Right ventricle myocardium superior (tissue), 1 donor: ENCODE data around the gene SLC25A31. TPM values are rescaled to one million over a fixed set of nuclear protein-coding genes. Genes with fewer than 3 reads are reported as not detected.
A peak's percentile ranks its signal among the peaks of the same experiment; 100 is the strongest.

ENCODE experiments used
- ATAC-seq: fragments of 200-7000 bp; cut with Tn5 transposase; one replicate; pipeline ENCODE4 v1.9.1; 2020; ENCODE audit warnings: mild to moderate bottlenecking; ENCODE audit not compliant: poor library complexity
- DNase-seq: peaks from one replicate; pipeline ENCODE4 v3.0.0-alpha.2; 2020
- intact Hi-C: fragments of 100-400 bp; cut with DNase I; formaldehyde crosslinking; loops from one replicate; pipeline ENCODE4 v1.11.2; 2022
- long read RNA-seq: library from polyadenylated mRNA; unstranded; transcript quantifications from one replicate; pipeline ENCODE4 v2.0.0, GENCODE V29; 2021
- total RNA-seq: library from RNA; stranded (reverse); fragmentation: NEBNext Ultra II Directional; extraction: Animal tissue kit (Norgen Biotek cat#: 25700); gene quantifications from one replicate; pipeline ENCODE4 v1.2.1, GENCODE V29; 2021
- donor health status: DM: no; HTN: yes; CAD: no; lungs with severe emphysema.

The SLC25A31 gene
- total RNA-seq, result not detected
- long read RNA-seq, result 0 reads

DNA sequence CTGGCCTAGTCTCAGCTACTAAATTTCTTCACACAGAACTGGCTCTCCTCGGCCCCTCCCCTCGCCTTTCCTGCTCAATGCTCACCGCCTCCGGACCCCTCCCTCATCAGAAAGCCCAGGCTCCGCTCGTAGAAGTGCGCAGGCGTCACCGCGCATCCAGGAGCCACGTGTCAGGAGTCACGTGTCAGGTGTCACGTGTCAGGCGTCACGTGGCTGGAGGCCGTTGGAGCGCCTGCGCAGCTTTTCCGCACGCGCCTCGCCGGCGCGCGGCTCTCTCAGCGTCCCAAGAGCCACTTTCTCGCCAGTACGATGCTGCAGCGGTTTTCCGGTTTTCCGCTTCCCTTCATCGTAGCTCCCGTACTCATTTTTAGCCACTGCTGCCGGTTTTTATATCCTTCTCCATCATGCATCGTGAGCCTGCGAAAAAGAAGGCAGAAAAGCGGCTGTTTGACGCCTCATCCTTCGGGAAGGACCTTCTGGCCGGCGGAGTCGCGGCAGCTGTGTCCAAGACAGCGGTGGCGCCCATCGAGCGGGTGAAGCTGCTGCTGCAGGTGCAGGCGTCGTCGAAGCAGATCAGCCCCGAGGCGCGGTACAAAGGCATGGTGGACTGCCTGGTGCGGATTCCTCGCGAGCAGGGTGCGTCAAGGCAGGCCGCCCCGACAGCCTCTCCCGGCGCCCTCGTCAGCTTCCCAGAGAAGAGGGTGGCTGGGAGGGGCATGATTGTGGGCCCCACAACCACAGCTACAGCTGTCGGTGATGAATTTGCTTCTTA is at the start of gene SLC25A31:
TSS of gene SLC25A31 (plus strand) at position 259 of the 772 bp plus-strand sequence. CDS start at position 405, 146 bp downstream.
- intact Hi-C loops, result loop anchor here (5.0 kb wide), 1 partner anchor 123 kb away; no protein-coding TSS in a partner anchor
- DNase-seq (no peak), ATAC-seq (no peak)

DNA sequence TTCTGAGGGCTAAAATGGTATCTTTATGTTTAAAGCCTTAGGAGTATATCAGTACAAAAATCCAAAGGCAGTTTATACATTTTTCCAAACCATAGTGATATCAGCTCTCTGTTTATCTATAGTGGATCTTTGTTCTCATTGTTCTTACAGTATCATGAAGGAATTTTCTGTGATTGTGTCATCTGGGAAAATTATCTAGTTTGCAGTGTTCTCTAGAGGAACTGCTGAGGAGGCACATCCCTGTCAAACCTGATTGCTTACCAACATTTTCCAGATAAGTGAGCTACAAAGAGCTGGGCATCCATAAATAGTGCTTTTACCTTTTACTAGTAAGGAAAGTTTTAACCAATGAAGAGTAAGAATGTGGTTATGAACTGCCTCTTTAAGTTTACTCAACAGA is 44.9 kb upstream of the SLC25A31 start:
- intact Hi-C loops, result no loop called here
- DNase-seq, result no peak
- ATAC-seq, result no peak

DNA sequence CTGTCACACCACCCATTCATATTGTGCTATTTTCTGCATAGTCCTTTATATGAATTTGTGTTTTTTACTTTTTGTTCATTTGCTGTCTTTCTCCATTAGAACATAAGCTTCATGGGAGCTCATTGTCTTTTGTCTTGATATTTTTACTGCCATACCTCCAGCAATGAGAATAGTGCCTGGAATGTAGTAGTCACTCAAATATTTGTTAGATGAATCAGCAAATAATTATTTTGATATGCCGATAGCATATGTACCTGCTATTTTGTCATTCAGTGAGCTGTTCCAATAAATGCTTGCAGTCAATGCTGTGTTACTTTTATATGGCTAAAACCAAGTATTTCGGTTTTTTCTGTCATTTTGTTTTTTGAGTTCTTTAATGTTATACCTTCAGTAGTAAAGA is 43.5 kb upstream of the SLC25A31 start:
- intact Hi-C loops, result no loop called here
- ATAC-seq (no peak), DNase-seq (no peak)

DNA sequence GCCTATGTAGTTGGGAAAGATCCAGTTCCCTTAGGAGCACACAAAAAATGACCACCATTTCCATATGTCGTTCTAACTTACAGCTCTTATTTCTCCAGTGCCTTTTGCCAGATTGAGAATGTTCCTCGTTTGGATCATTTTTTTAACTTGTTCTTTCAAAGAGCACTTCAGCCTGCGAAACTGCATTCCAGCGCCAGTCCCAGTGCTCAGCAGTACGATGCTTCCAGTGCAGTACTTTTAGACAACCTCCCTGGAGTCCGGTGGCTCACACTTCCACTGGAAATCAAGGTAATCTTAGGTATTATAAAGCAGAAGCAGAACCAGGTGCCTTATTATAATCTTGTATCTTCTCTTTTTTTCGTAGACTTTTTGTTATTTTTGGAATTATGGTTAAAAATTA is 42.6 kb upstream of the SLC25A31 start:
- DNase-seq, result no peak
- intact Hi-C loops, result no loop called here
- ATAC-seq, result no peak

DNA sequence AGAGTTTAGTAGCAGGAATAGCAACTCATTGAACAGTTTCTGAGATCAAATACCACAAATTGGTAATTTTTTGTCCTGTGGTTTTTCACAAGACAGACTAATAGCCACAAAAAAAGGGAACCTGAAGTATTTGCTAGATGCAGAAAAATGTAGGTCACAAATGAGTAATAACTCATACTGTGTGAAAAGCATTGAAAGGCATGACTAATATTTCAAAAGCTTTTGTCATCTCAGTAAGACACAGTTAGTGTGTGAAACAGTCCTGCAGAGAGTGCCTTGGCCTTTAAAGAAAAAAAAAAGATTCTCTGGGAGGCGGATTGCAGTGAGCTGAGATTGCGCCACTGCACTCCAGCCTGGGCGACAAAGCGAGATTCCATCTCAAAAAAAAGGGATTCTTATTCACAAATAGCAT is 31.4 kb upstream of the SLC25A31 start:
- ATAC-seq (no peak), DNase-seq (no peak)
- intact Hi-C loops, result no loop called here

DNA sequence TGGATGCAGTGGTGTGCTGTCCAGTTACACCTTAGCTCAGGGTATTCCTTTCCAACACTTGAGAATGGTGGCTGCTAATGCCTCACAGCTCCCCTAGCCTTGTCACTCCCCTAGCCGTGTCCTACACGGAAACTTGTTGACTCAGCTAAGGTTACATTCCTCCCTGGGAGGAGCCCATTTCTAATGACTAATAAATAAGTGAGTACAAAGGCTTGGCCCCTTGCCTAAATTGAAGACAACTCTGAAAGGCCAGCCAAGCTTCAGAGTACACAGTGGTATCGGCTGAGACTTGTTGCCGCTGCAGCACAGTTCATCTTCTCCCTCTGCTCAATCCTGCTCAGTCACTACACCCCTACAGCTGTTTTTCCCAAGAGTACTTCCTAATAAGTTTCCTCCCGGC is 21.2 kb upstream of the SLC25A31 start:
- intact Hi-C loops, result no loop called here
- DNase-seq (no peak), ATAC-seq (peak; percentile 73)

DNA sequence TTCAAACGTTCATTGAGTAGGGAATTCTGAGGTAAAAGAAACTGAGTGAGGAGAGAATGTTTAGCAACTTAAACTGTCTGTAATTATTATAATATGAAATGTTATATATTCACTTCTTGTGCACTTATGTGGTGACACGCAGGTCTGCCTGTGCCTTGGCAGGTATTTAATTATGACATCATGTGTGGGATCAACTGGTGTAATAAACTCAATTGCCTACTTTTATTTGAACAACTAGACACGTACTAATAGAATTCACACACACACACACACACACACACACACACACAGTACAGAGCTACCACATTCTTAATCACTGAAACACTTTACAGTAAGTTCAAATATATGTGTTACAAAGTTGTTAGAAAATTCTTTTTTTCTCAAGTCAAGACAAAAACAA is 20.7 kb upstream of the SLC25A31 start:
- DNase-seq, result no peak
- ATAC-seq, result no peak
- intact Hi-C loops, result no loop called here

DNA sequence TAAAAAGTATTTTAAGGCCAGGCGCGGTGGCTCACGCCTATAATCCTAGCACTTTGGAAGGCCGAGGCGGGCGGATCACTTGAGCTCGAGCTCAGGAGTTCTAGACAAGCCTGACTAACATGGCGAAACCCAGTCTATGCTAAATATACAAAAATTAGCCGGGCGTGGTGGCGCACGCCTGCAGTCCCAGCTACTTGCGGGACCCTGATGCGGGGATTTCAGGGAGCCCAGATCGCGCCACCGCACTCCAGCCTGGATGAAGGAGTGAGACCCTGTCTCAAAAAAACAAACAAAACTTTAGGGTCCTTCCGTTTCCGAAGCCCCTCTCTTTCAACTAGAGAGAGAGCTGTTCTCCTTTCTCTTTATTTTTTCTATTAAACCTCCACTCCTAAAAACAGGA is 1.2 kb downstream of the SLC25A31 start:
- ATAC-seq, result no peak
- intact Hi-C loops, result loop anchor here (5.0 kb wide), 1 partner anchor 124 kb away; no protein-coding TSS in a partner anchor
- no peak for DNase-seq

DNA sequence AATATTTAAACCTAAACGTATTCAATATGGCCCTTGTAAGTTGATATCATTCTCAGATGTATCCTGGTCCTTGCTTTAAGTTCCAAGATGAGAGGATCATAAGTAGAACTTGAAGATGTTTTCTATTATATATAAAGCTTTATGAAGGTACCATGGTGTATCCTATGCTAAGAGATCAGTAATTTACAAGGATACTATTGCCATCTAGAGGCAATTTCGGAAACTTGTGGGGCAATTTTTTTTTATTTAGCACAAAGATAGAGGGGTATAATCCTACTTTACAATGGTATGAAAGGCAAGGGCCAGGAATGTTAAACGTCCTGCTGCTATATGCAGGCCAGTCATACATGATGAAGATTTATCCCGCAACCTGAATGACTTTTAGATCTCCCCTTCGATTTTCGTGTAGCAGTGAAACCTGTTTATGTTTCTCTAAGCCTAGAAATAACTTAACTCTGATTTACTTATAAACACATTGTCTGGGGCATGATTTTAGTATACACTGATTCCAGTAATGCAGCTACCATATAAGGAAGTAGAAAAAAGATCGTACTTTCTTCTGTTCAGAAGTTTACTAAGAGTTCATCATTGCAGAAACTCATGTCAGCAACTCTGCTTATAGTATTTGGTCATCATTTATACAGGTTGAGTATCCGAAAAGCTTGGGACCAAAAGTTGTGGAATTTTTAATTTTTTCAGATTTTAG is 2.6 kb downstream of the SLC25A31 start:
- ATAC-seq, result peak; percentile 48
- DNase-seq, result no peak
- intact Hi-C loops, result loop anchor here (5.0 kb wide), 1 partner anchor 125 kb away; no protein-coding TSS in a partner anchor

DNA sequence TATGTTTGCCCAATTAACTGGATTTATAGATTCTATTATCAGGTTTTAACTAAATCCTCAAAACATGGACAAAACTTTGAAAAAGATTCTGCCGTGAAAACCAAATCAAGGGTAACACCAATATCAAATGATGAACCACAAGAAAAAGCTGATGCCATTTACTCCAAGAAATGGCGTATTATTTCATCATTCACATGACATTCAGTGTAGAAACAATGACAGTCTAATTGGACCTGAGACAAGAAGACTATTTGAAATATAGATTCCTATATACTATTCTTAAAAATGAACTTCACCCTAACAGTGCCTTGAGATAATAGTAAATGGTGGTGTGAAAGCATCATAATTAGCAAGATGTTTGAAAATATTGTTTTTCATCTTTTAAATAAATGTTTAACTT is 4.8 kb downstream of the SLC25A31 start:
- no peak for ATAC-seq
- intact Hi-C loops, result loop anchor here (5.0 kb wide), 1 partner anchor 128 kb away; no protein-coding TSS in a partner anchor
- DNase-seq, result no peak

DNA sequence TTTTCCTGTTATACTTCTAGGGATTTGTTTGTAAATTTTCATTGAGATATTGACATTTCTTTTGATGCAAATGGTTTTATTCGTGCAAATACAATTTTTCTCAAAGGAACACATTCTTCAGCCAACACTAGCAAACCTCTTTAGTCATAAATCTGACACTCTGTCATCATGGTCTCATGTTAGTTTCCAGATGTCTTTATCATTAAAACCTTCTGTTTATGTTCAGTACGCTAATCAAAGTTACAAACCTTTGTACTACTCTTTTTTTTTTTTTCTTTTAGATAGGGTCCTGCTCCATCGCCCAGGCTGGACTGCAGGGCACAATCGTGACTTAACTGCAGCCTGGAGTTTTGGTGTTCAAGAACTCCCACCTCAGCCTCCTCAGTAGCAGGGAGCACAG is 7.1 kb downstream of the SLC25A31 start:
- intact Hi-C loops, result no loop called here
- ATAC-seq (no peak), DNase-seq (no peak)

DNA sequence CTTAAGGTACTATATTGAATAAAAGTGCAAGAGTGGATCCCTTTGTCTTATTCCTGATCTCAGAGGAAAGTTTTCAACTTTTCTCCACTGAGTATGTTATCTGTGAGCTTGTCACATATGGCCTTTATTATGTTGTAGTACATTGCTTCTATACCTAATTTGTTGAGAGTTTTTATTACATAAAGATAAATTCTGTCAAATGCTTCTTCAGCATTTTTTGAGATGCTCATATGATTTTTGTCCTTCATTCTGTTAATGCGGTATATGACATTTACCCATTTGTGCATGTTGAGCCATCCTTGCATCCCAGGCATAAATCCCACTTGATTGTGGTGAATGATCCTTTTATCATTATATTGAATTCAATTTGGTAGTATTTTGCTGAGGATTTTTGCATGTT is 11.0 kb downstream of the SLC25A31 start:
- DNase-seq (no peak), ATAC-seq (no peak)
- intact Hi-C loops, result no loop called here

DNA sequence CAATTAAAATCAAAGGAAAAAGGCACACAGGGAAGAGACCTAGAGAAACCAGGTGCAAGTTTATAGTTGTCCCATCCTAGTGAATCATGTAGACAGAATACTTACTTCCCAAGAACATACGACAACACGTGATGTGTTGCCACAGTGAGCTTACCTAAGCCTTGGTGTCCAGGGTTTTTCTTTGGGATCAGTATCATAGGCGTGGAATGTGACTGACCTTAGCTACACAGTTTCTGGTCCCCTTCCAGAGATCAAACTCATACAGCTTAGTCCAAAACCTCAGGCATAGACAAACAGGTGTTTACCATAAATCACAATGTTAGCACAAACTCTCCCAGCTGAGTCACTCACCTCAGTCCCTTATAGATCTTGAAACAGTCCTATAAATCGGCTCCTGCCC is 17.7 kb downstream of the SLC25A31 start:
- DNase-seq (no peak), ATAC-seq (no peak)
- intact Hi-C loops, result no loop called here

DNA sequence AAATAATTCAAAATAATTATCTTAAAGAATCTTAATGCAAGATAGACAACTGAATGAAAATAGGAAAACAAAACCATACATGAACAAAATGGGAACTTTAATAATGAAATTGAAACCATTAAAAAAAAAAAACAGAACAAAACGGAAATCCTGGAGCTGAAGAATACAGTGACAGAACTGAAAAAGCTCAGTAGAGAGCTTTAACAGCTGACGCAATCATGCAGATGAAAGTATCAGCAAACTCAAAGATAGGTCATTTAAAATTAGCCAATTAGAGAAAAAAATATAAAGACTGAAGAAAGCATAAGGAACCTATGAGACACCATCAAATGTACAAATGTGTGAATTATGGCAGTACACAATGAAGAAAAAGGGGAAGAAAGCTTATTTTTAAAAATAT is 18.8 kb downstream of the SLC25A31 start:
- intact Hi-C loops, result no loop called here
- DNase-seq, result no peak
- no peak for ATAC-seq

DNA sequence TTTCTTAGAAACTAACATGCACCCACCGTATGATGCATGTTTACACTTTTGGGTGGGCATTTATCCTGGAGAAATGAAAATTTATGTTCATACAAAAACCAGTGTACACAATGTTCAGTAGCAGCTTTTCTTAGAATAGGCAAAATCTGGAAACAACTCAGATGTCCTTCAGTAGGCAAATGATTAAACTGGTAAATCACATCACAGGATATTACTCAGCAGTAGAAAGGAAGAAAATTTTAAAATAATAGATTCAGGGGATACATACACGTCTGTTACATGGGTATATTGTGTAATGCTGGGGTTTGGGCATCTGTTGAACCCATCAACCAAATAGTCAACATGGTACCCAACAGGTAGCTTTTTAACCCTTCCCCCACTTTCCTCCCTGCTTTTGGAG is 26.7 kb downstream of the SLC25A31 start:
- DNase-seq, result no peak
- no peak for ATAC-seq
- intact Hi-C loops, result no loop called here

DNA sequence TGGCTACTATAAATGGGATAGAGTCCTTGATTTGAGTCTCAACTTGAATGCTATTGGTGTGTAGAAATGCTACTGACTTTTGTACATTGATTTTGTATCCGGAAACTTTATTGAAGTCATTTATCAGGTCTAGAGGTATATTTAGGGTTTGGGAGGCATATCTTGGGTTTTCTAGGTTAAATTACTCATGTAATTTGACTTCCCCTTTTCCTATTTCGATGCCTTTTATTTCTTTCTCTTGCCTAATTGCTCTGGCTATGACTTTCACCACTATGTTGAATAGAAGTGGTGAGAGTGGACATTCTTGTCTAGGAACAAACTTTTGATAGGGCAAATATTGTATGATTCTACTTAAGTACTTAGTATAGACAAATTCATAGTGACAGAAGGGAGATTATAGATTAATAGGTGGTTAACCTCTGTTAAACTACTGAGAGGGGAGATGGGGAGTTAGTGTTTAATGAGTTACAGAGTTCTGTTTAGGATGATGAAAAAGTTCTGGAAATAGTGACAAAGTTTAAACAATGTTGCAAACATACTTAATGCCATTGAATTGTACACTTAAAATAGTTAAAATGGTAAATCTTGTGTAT is 29.1 kb downstream of the SLC25A31 start:
- DNase-seq, result no peak
- ATAC-seq, result no peak
- intact Hi-C loops, result no loop called here

DNA sequence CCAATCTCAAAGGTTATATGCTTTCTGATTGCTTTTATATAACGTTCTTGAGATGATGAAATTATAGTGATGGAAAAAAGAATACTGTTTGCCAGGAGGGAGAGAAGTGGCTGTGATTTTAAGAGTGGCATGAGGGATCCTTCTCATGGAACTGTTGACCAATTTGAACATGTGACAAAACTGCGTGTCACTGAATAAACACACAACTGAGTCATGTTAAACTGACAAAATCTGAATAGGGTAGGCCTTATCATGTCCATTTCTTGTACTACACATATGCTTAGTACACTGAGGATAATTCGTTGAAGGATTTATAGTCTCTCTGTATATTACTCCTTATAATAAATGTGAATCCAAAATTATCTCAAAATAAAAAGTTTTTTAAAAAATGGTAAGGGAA is 29.7 kb downstream of the SLC25A31 start:
- no peak for ATAC-seq
- DNase-seq, result no peak
- intact Hi-C loops, result no loop called here

DNA sequence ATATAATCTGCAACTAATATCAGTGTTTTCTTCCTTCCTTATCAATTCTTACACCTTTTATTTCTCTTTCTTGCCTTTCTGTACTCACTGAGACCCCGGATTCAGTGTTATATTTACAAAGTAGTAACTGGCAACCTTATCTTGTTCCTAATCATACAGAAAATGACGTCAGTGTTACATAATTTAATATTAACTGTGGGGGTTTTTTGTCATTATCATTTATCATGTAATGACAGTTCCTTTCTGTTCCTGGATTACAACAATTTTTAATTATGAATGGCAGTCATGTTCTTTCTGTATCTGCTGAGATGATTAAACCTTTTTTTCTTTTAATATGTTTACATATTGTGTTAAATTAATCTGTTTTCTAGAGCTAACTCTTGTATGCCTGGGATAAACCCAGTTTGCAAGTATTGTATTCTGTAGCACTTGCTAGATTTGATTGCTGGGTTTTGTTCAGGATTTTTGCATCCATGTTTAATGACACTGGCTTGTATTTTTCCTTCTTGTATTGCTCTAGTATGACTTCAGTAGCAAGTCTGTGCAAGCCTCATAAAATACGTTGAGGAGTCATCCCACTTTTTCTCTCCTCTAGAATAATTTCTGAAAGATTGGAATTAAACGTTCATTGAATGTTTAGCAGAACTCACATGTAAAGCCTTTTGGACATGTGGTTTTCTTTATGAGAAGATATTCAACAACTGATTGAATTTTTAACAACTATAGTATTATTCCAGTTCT is 41.5 kb downstream of the SLC25A31 start:
- DNase-seq, result no peak
- intact Hi-C loops, result no loop called here

More for the DNA sequence above, 41.5 kb downstream of the SLC25A31 start:
- ATAC-seq, result no peak
